ENCODE data around the gene SORCS3. TPM values are rescaled to one million over a fixed set of nuclear protein-coding genes. Genes with fewer than 3 reads are reported as not detected.

Gene SORCS3
- total RNA-seq, 4 donors from 2014 or later = not detected

DNA sequence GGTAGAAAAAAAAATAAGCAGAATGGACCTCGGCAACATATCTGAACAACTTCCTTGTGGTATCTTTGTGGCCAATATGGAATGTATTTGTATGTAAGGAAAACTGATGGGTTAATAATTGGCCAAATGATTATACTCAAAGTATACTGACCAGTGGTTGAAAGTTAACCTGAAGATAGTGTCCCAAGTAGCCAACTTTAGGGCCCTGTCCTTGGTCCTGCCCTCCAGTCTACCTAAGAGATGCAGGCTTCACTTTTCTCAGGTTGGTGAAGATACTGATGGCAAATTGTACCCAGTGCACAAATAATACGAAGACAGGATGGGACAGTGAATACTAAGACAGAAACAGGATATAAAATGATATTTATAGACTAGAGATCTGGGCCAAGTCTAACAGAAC lies 109.2 kb downstream of the SORCS3 start:
- H3K4me3 ChIP-seq = no peak overlapping the region
- TF ChIP-seq, protein P1, sequence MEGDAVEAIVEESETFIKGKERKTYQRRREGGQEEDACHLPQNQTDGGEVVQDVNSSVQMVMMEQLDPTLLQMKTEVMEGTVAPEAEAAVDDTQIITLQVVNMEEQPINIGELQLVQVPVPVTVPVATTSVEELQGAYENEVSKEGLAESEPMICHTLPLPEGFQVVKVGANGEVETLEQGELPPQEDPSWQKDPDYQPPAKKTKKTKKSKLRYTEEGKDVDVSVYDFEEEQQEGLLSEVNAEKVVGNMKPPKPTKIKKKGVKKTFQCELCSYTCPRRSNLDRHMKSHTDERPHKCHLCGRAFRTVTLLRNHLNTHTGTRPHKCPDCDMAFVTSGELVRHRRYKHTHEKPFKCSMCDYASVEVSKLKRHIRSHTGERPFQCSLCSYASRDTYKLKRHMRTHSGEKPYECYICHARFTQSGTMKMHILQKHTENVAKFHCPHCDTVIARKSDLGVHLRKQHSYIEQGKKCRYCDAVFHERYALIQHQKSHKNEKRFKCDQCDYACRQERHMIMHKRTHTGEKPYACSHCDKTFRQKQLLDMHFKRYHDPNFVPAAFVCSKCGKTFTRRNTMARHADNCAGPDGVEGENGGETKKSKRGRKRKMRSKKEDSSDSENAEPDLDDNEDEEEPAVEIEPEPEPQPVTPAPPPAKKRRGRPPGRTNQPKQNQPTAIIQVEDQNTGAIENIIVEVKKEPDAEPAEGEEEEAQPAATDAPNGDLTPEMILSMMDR (IDR thresholded peaks at IDR 0.05 in 4 of 5, conservative IDR thresholded peaks at IDR 0.05 in 1 of 5) = no peak
- TF ChIP-seq POLR2A (IDR thresholded peaks at IDR 0.05) = no peak
- no peaks in the 10 kb centered on the region for H3K27me3 ChIP-seq
- in situ Hi-C loops (cut with MboI; ENCODE audit: low sequenced_read_pairs in 4 of 4) = no loop called here
- H3K36me3 ChIP-seq = no peaks in the 10 kb centered on the region
- no peaks in the 10 kb centered on the region for H3K9me3 ChIP-seq
- intact Hi-C loops (cut with DNase I; ENCODE audit: low total_unique reads) = no loop called here
- DNase-seq (no peak), ATAC-seq (no peak)
- H3K4me1 ChIP-seq = no peaks in the 10 kb centered on the region
- no peak overlapping the region for H3K27ac ChIP-seq

DNA sequence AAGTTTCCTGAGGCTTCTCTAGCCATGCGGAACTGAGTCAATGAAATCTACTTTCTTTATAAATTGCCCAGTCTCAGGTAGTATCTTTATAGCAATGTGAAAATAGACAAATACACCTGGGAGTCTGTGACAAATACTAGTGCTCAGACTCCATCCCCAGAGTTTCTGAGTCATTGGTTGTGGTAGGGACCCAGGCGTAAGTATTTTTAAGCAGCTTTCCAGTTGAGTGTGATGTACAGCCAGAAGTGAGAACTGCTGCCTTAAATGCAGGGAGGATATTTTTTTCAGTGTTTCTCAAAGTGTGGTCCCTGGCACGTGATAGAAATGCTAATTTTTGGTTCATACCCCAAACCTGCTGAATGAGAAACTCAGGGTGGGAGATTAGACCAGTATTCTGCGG lies 121.7 kb downstream of the SORCS3 start:
- Histone ChIP-seq H3K9me3 (no peaks in the 10 kb centered on the region), H3K36me3 (no peaks in the 10 kb centered on the region), H3K27me3 (no peaks in the 10 kb centered on the region), H3K27ac (no peak overlapping the region), H3K4me3 (no peak overlapping the region), H3K4me1 (no peaks in the 10 kb centered on the region)
- ATAC-seq = no peak
- in situ Hi-C loops (cut with MboI; ENCODE audit: low sequenced_read_pairs in 4 of 4) (no loop called here), intact Hi-C loops (cut with DNase I; ENCODE audit: low total_unique reads) (no loop called here)
- DNase-seq = no peak
- TF ChIP-seq, protein P1 (IDR thresholded peaks at IDR 0.05 in 4 of 5, conservative IDR thresholded peaks at IDR 0.05 in 1 of 5) = no peak
- no peak for TF ChIP-seq POLR2A (IDR thresholded peaks at IDR 0.05)

DNA sequence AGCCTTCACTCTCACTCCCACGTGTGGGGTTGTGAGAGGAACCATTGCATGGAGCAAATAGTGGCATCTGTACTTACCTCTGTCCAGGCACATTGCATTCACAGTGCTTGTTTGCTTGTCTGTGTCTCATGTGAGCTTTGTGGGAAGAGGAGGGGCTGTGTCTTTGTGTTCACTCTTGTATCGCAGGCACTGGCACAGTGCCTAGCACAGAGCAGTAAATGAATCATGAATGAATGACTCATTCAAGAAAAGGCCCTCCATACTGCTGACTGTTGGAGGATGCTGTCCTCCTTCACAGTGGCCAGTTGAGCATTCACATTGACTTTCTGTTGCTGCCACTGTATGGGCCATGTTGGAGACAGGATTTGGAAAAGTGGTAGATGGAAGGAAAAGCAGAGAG lies 125.3 kb downstream of the SORCS3 start:
- Histone ChIP-seq H3K27me3 (no peaks in the 10 kb centered on the region), H3K9me3 (no peaks in the 10 kb centered on the region), H3K4me1 (no peaks in the 10 kb centered on the region), H3K27ac (no peak overlapping the region), H3K36me3 (no peaks in the 10 kb centered on the region), H3K4me3 (no peak overlapping the region)
- intact Hi-C loops (cut with DNase I; ENCODE audit: low total_unique reads) = no loop called here
- in situ Hi-C loops (cut with MboI; ENCODE audit: low sequenced_read_pairs in 4 of 4) = no loop called here
- DNase-seq = no peak
- no peak for TF ChIP-seq POLR2A (IDR thresholded peaks at IDR 0.05)
- TF ChIP-seq, protein P1 (IDR thresholded peaks at IDR 0.05 in 4 of 5, conservative IDR thresholded peaks at IDR 0.05 in 1 of 5) = no peak
- no peak for ATAC-seq

DNA sequence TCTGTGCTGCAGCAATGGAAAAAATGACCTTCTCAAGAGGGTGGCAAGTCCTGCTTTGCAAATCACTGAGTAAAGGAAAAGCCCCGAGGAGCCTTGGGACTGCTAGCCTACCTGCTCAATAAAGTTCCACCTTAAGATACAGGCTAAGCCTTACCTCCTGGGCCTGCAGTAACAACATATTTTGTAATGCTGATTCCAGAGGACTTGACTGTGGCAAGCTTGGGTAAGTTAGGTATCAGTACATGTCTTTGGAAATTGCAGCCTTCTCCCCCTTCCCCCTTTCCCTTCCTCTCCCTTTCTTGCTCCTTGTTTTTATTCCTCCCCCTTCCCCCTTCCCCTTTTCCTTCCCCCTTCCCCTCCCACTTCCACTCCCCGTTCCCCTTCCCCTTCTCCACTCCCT lies 126.2 kb downstream of the SORCS3 start:
- no peak for TF ChIP-seq POLR2A (IDR thresholded peaks at IDR 0.05)
- TF ChIP-seq, protein P1 (IDR thresholded peaks at IDR 0.05 in 4 of 5, conservative IDR thresholded peaks at IDR 0.05 in 1 of 5) = no peak
- no peak overlapping the region for H3K27ac ChIP-seq
- no peak overlapping the region for H3K4me3 ChIP-seq
- intact Hi-C loops (cut with DNase I; ENCODE audit: low total_unique reads) (no loop called here), in situ Hi-C loops (cut with MboI; ENCODE audit: low sequenced_read_pairs in 4 of 4) (no loop called here)
- H3K4me1 ChIP-seq = no peaks in the 10 kb centered on the region
- no peak for ATAC-seq
- no peaks in the 10 kb centered on the region for H3K36me3 ChIP-seq
- no peaks in the 10 kb centered on the region for H3K27me3 ChIP-seq
- DNase-seq = no peak
- H3K9me3 ChIP-seq = no peaks in the 10 kb centered on the region

DNA sequence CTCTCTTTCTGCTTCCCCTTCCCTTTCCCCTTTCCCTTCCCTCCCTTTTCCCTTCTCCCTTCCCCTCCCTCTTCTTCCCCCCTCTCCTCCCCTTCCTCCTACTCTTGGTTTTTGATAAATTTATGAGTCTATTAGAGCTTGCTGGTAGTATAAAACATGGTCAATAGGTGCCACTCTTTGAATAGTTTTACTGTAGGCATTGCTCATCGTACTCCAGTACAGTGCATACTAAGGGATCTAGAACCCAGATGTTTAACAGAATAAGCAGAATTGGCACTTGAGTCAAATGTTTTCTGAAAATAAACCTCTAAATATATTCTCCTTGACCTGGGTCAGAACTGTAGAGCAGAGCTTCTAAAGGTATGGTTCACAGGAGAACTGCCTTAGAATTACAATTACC lies 126.7 kb downstream of the SORCS3 start:
- H3K27me3 ChIP-seq = no peaks in the 10 kb centered on the region
- intact Hi-C loops (cut with DNase I; ENCODE audit: low total_unique reads) (no loop called here), in situ Hi-C loops (cut with MboI; ENCODE audit: low sequenced_read_pairs in 4 of 4) (no loop called here)

More for the DNA sequence above, 126.7 kb downstream of the SORCS3 start:
- ATAC-seq = no peak
- no peak for DNase-seq
- TF ChIP-seq POLR2A (IDR thresholded peaks at IDR 0.05) = no peak
- TF ChIP-seq, protein P1 (IDR thresholded peaks at IDR 0.05 in 4 of 5, conservative IDR thresholded peaks at IDR 0.05 in 1 of 5) = no peak
- H3K4me1 ChIP-seq = no peaks in the 10 kb centered on the region
- no peak overlapping the region for H3K4me3 ChIP-seq
- no peaks in the 10 kb centered on the region for H3K9me3 ChIP-seq
- H3K27ac ChIP-seq = no peak overlapping the region
- no peaks in the 10 kb centered on the region for H3K36me3 ChIP-seq
